Lower lobe of right lung (tissue), 2 donors: ENCODE data around the gene STK33. TPM values are rescaled to one million over a fixed set of nuclear protein-coding genes. Genes with fewer than 3 reads are reported as not detected.

Experiments used
- ATAC-seq, 2 donors: fragments of 200-7000 bp; cut with Tn5 transposase; one replicate each; pipeline ENCODE4 v1.9.1; 2020 to 2022; ENCODE audit warnings: mild to moderate bottlenecking in 2 of 2, moderate library complexity in 2 of 2
- DNase-seq: peaks from one replicate; pipeline ENCODE4 v3.0.0-alpha.2; 2020
- H3K27ac ChIP-seq: fragments of 200-600 bp; one replicate; pipeline ENCODE4 v1.8.0; 2022
- H3K27me3 ChIP-seq: fragments of 200-600 bp; one replicate; pipeline ENCODE4 v1.8.0; 2022; ENCODE audit warnings: low read depth
- H3K36me3 ChIP-seq: fragments of 200-600 bp; one replicate; pipeline ENCODE4 v1.8.0; 2022; ENCODE audit warnings: mild to moderate bottlenecking
- H3K4me1 ChIP-seq: fragments of 200-600 bp; one replicate; pipeline ENCODE4 v1.8.0; 2022
- H3K4me3 ChIP-seq: fragments of 200-600 bp; one replicate; pipeline ENCODE4 v1.8.0; 2022; ENCODE audit warnings: mild to moderate bottlenecking
- H3K9me3 ChIP-seq: fragments of 200-600 bp; one replicate; pipeline ENCODE4 v1.8.0; 2022
- intact Hi-C: fragments of 100-400 bp; cut with DNase I; formaldehyde crosslinking; loops from one replicate; pipeline ENCODE4 v1.11.0; 2022
- total RNA-seq: library from RNA; stranded (reverse); fragmentation: NEBNext Ultra II Directional; extraction: Animal tissue kit (Norgen Biotek cat#: 25700); gene quantifications from one replicate; pipeline ENCODE4 v1.2.1, GENCODE V29; 2021
- TF ChIP-seq, protein P1 (sequence below): fragments of 200-600 bp; IDR thresholded peaks from one replicate; pipeline ENCODE4 v1.8.0; 2022; ENCODE audit warnings: antibody characterized with exemption, mild to moderate bottlenecking
- donor health status: DM: no; HTN: yes; CAD: no; lungs with severe emphysema.

The STK33 gene
- total RNA-seq, 1 donor from 2014 or later: 17.3 TPM

DNA sequence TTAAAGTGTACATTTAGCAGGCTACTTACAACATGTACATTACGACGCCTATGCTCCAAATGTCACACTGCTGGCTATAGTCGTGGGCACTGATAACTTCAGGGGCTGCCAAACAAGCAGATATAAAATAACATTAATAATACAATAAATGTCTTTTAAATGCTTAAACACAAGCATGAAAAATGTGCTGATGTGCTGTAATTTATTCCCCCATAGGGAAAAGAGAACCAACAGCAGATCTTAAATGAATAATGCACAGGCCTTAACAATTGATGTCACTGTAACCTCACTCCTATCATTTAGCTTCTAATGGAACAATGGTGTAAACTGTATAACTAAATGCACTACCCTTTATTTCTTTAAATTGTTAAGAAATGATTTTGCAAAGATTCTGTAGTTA lies 153.4 kb downstream of the STK33 start:
- intact Hi-C loops: no loop called here
- DNase-seq (no peak), ATAC-seq (no peak)
- Histone ChIP-seq H3K4me3 (no peak overlapping the region), H3K27ac (no peak overlapping the region), H3K36me3 (no peaks in the 10 kb centered on the region), H3K4me1 (no peaks in the 10 kb centered on the region), H3K27me3 (no peaks in the 10 kb centered on the region), H3K9me3 (no peaks in the 10 kb centered on the region)
- TF ChIP-seq, protein P1, sequence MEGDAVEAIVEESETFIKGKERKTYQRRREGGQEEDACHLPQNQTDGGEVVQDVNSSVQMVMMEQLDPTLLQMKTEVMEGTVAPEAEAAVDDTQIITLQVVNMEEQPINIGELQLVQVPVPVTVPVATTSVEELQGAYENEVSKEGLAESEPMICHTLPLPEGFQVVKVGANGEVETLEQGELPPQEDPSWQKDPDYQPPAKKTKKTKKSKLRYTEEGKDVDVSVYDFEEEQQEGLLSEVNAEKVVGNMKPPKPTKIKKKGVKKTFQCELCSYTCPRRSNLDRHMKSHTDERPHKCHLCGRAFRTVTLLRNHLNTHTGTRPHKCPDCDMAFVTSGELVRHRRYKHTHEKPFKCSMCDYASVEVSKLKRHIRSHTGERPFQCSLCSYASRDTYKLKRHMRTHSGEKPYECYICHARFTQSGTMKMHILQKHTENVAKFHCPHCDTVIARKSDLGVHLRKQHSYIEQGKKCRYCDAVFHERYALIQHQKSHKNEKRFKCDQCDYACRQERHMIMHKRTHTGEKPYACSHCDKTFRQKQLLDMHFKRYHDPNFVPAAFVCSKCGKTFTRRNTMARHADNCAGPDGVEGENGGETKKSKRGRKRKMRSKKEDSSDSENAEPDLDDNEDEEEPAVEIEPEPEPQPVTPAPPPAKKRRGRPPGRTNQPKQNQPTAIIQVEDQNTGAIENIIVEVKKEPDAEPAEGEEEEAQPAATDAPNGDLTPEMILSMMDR: no peak

DNA sequence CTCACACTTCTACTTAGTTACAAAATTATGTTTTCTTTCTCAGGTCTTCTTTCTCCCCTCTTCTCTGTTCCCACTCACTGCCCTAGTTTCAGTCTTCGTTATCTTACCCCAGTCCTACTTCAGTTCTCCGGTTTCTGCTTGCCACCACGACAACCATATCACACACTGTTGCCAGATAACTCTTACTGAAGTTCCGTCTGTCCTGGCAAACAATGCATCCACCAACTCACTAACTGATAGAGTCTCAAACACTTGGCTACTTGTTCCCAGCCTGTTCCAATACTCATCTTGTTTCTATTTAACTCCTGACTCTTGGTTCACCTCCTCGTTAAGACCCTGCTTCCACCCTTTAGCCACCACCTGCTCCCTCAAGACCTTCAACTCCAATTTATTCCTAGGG lies 164.5 kb downstream of the STK33 start:
- intact Hi-C loops: no loop called here
- no peaks in the 10 kb centered on the region for H3K36me3 ChIP-seq
- H3K27ac ChIP-seq: no peak overlapping the region
- H3K4me3 ChIP-seq: no peak overlapping the region
- no peaks in the 10 kb centered on the region for H3K27me3 ChIP-seq
- H3K4me1 ChIP-seq: no peaks in the 10 kb centered on the region
- DNase-seq: no peak
- ATAC-seq: no peak
- TF ChIP-seq, protein P1: no peak
- H3K9me3 ChIP-seq: no peaks in the 10 kb centered on the region

DNA sequence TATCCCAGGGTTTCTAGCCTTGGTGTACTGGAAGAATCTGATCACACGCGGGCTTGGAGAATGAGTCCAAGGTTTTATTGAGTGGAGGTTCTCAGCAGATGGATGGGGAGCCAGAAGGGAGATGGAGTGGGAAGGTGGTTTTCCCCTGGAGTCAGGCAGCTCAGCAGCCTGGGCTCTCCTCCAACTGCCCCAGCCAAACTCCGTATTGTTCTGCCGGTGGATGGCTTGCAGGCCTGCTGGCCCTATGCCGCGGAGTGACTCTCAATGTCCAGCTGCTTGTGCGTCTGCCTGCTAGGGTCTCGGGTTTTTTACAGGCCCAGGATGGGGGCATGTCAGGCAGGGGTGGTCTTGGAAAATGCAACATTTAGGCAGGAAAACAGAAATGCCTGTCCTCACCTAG lies 168.0 kb downstream of the STK33 start:
- no peak for DNase-seq
- Histone ChIP-seq H3K27ac (no peak overlapping the region), H3K4me3 (no peak overlapping the region), H3K4me1 (no peaks in the 10 kb centered on the region), H3K9me3 (no peaks in the 10 kb centered on the region), H3K36me3 (no peaks in the 10 kb centered on the region), H3K27me3 (no peaks in the 10 kb centered on the region)
- TF ChIP-seq, protein P1: no peak
- intact Hi-C loops: no loop called here
- no peak for ATAC-seq

DNA sequence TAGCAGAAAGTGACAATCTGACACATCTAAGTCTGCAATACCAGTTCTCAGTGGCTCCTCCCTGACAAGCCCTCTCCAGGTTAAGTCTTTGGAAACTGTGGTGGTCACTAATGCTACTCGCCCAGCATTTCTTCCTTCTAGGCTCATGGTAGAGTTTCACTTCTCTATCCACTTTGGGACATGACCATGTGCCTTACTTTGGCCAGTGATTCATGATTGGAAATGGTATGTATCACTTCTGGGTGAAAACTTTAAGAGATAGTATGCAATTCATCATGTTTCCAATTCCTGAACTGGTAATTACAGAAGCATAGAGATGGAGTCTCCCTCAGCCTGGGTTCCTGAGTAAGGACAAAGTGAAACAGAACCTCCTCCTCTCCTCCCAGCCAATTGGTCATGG lies 178.8 kb downstream of the STK33 start:
- Histone ChIP-seq H3K9me3 (no peaks in the 10 kb centered on the region), H3K27ac (no peak overlapping the region), H3K4me3 (no peak overlapping the region), H3K4me1 (no peaks in the 10 kb centered on the region), H3K27me3 (no peaks in the 10 kb centered on the region), H3K36me3 (no peaks in the 10 kb centered on the region)
- ATAC-seq (no peak), DNase-seq (no peak)
- TF ChIP-seq, protein P1: no peak
- intact Hi-C loops: no loop called here

DNA sequence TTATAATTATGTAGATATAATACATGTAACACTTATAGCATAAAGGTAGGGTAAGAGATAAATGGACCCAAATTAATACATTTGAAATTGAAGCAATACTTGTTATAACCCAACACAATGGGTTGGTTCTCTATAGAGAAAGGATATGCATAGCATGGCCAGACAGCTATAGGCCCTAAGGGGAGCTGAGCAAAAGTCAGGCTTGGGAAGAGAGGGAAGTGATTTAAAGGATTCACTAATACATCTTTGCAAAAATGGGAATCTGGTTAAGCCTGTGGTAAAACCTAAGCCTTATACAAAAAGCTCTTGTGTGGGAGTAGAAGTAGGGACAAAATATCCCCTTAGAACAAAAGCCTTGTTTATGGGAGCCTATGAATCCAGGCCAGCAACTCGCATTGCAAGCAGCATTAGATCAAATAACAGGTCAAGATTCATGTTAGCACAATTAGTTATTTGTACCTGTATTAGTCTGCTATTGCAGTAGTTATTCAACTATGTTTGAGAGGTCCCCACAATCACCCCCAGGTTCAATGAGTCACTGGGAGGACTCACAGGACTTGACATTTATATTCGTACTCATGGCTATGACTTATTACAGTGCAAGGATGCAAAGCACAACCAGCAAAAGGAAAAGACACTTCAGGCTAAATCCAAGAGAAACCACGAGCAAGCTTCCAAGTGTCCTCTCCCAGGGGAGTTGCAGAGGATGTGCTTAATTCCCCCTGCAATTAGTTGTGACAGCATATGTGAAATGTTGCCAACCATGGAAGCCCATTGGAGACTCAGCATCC lies 185.7 kb downstream of the STK33 start:
- intact Hi-C loops: no loop called here
- ATAC-seq (no peak), DNase-seq (no peak)
- H3K4me3 ChIP-seq: no peak overlapping the region
- no peaks in the 10 kb centered on the region for H3K36me3 ChIP-seq
- TF ChIP-seq, protein P1: no peak
- no peaks in the 10 kb centered on the region for H3K9me3 ChIP-seq
- H3K4me1 ChIP-seq: no peaks in the 10 kb centered on the region
- H3K27ac ChIP-seq: no peak overlapping the region
- H3K27me3 ChIP-seq: no peaks in the 10 kb centered on the region
